Activated T-cell treated with anti-CD3 and anti-CD28 coated beads for 48 hours (primary cell): Measurements from ENCODE around the gene CNGA3.
"Not testable (repeated sequence)": the region's sequence is repeated elsewhere in the genome, so short reads cannot be mapped to it uniquely, and the experiment has no call there.

ENCODE experiments used
- DNase-seq: peaks from one replicate; pipeline ENCODE4 v3.0.0-alpha.2; 2020; ENCODE audit warnings: low read depth

The CNGA3 gene

GRCh38 chr2:98403878-98404277 lies 57.6 kb downstream of the CNGA3 start:
- DNase-seq = no peak

GRCh38 chr2:98404556-98405250 lies 58.4 kb downstream of the CNGA3 start:
- no peak for DNase-seq

- no peak for DNase-seq
These were observed 59.0 kb downstream of the CNGA3 start for GRCh38 chr2:98405301-98405700.

GRCh38 chr2:98408155-98408554 lies 61.9 kb downstream of the CNGA3 start:
- DNase-seq = no peak

GRCh38 chr2:98412751-98413458 lies 66.6 kb downstream of the CNGA3 start:
- DNase-seq = peak; percentile 21

- not testable (repeated sequence) for DNase-seq
These were observed 68.0 kb downstream of the CNGA3 start for GRCh38 chr2:98414246-98414645.

- not testable (repeated sequence) for DNase-seq
These were observed 69.5 kb downstream of the CNGA3 start for GRCh38 chr2:98415719-98416248.

- DNase-seq = no peak
These were observed 70.3 kb downstream of the CNGA3 start for GRCh38 chr2:98416383-98417159.

- DNase-seq = no peak
These were observed 73.3 kb downstream of the CNGA3 start for GRCh38 chr2:98419544-98419943.

- no peak for DNase-seq
These were observed 73.9 kb downstream of the CNGA3 start for GRCh38 chr2:98419977-98420725.

- no peak for DNase-seq
These were observed 76.2 kb downstream of the CNGA3 start for GRCh38 chr2:98422449-98422848.

- DNase-seq = no peak
These were observed 80.5 kb downstream of the CNGA3 start for GRCh38 chr2:98426771-98427170.

- no peak for DNase-seq
These were observed 85.9 kb downstream of the CNGA3 start for GRCh38 chr2:98432145-98432544.

- no peak for DNase-seq
These were observed 87.2 kb downstream of the CNGA3 start for GRCh38 chr2:98433363-98433964.

- no peak for DNase-seq
These were observed 88.2 kb downstream of the CNGA3 start for GRCh38 chr2:98434492-98434891.

GRCh38 chr2:98435670-98436069 lies 89.4 kb downstream of the CNGA3 start:
- DNase-seq = not testable (repeated sequence)

- no peak for DNase-seq
These were observed 90.5 kb downstream of the CNGA3 start for GRCh38 chr2:98436734-98437133.

GRCh38 chr2:98438190-98439133 lies 92.2 kb downstream of the CNGA3 start:
- no peak for DNase-seq

- no peak for DNase-seq
These were observed 95.6 kb downstream of the CNGA3 start for GRCh38 chr2:98441706-98442450.

- DNase-seq = no peak
These were observed 96.2 kb downstream of the CNGA3 start for GRCh38 chr2:98442488-98442887.
